Spinal cord (tissue), 10 donors: ENCODE results near the gene BAIAP2L1. TPM values are rescaled to one million over a fixed set of nuclear protein-coding genes. Genes with fewer than 3 reads are reported as not detected.
"Not testable (repeated sequence)": the region's sequence is repeated elsewhere in the genome, so short reads cannot be mapped to it uniquely, and the experiment has no call there.

ENCODE experiments used
- DNase-seq, 6 donors: peaks; one replicate each; pipeline versions ENCODE4 v3.0.0 to v3.0.0-alpha.2; 2013 to 2015; ENCODE audit warnings: low spot score in 6 of 6, low read depth in 4 of 6
- H3K27ac ChIP-seq: one replicate; pipeline ENCODE4 v1.5.1; 2013; ENCODE audit warnings: low read depth, low read length, control low read depth
- H3K27me3 ChIP-seq: one replicate; pipeline ENCODE4 v1.6.1; 2013; ENCODE audit warnings: low read length; ENCODE audit not compliant: control insufficient read depth, insufficient read depth
- H3K36me3 ChIP-seq: one replicate; pipeline ENCODE4 v1.6.1; 2013; ENCODE audit warnings: low read length; ENCODE audit not compliant: control insufficient read depth, insufficient read depth
- H3K4me1 ChIP-seq: one replicate; pipeline ENCODE4 v1.6.1; 2013; ENCODE audit warnings: low read length; ENCODE audit not compliant: control insufficient read depth, insufficient read depth
- H3K4me3 ChIP-seq: one replicate; pipeline ENCODE4 v1.5.1; 2013; ENCODE audit warnings: low read depth, low read length, control low read depth
- H3K9me3 ChIP-seq: one replicate; pipeline ENCODE4 v1.6.1; 2013; ENCODE audit warnings: low read length; ENCODE audit not compliant: control insufficient read depth, insufficient read depth
- WGBS: methylation state at CpG from one replicate; pipeline ENCODE4 v1.1.5; 2013; ENCODE audit warnings: missing lambda C conversion rate; ENCODE audit not compliant: insufficient coverage; 5-methylcytosine and 5-hydroxymethylcytosine counted together
- polyA plus RNA-seq, 2 donors: library from polyadenylated mRNA; unstranded; fragments of 120-200 nt; gene quantifications; one replicate each; pipeline ENCODE4 v1.2.1, GENCODE V29; 2013; ENCODE audit not compliant: insufficient read length in 2 of 2
- total RNA-seq, 2 donors: library from RNA; depleted of rRNA in 1 of 2; stranded (reverse); fragments of 120-200 nt in 1 of 2; fragments of >200 nt in 1 of 2; gene quantifications; one replicate each; pipeline versions ENCODE4 v1.2.3 to v1.2.4, GENCODE V29; 2013 to 2014
- donor health status: healthy.

The BAIAP2L1 gene
- total and polyA plus RNA-seq, 4 donors = 1.5 to 4.3 (median 2.2) TPM

DNA sequence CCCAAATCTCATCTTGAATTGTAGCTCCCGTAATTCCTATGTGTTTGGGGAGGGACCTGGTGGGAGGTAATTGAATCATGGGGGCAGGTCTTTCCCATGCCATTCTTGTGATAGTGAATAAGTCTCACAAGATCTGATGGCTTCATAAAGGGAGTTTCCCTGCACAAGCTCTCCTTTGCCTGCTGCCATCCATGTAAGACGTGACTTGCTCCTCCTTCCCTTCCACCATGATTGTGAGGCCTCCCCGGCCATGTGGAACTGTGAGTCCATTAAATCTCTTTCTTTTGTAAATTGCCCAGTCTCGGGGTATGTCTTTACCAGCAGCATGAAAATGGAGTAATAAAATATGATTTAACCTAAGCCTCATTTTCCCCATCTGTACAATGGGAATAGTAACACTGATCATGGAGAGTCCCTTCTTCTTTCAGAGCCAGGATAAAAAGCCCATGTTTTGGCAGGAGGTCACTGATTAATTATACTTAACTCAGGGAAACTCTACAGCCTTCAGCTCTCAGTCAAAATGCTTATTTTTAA, 84.8 kb downstream of the BAIAP2L1 start:
- H3K9me3 ChIP-seq, H3K4me1 ChIP-seq, H3K36me3 ChIP-seq, H3K4me3 ChIP-seq, H3K27me3 ChIP-seq, DNase-seq, H3K27ac ChIP-seq: not testable (repeated sequence)
- 83% methylated on average over 1 of the region's 4 CpGs for WGBS

GRCh38 chr7:98315318-98315993, 85.4 kb downstream of the BAIAP2L1 start:
- H3K4me1 ChIP-seq = no peaks in the 10 kb centered on the region
- H3K9me3 ChIP-seq = no peaks in the 10 kb centered on the region
- H3K36me3 ChIP-seq = no peaks in the 10 kb centered on the region
- WGBS = 95% methylated on average over 4 of the region's 13 CpGs
- H3K27ac ChIP-seq = no peak overlapping the region
- H3K27me3 ChIP-seq = no peaks in the 10 kb centered on the region
- no peak overlapping the region for H3K4me3 ChIP-seq
- no peak for DNase-seq

- 81% methylated on average over 10 of the region's 11 CpGs for WGBS
- H3K4me1 ChIP-seq = no peaks in the 10 kb centered on the region
- H3K4me3 ChIP-seq = no peak overlapping the region
- no peaks in the 10 kb centered on the region for H3K27me3 ChIP-seq
- H3K9me3 ChIP-seq = no peaks in the 10 kb centered on the region
- no peak overlapping the region for H3K27ac ChIP-seq
- no peak for DNase-seq
- no peaks in the 10 kb centered on the region for H3K36me3 ChIP-seq
These were observed 86.4 kb downstream of the BAIAP2L1 start for GRCh38 chr7:98314469-98314868.

- 88% methylated on average over 5 of the region's 7 CpGs for WGBS
- H3K4me1 ChIP-seq = no peaks in the 10 kb centered on the region
- H3K27me3 ChIP-seq = no peaks in the 10 kb centered on the region
- no peaks in the 10 kb centered on the region for H3K36me3 ChIP-seq
- DNase-seq = no peak
- no peaks in the 10 kb centered on the region for H3K9me3 ChIP-seq
- H3K27ac ChIP-seq = no peak overlapping the region
- H3K4me3 ChIP-seq = no peak overlapping the region
These were observed 88.7 kb downstream of the BAIAP2L1 start for GRCh38 chr7:98312201-98312600.

DNA sequence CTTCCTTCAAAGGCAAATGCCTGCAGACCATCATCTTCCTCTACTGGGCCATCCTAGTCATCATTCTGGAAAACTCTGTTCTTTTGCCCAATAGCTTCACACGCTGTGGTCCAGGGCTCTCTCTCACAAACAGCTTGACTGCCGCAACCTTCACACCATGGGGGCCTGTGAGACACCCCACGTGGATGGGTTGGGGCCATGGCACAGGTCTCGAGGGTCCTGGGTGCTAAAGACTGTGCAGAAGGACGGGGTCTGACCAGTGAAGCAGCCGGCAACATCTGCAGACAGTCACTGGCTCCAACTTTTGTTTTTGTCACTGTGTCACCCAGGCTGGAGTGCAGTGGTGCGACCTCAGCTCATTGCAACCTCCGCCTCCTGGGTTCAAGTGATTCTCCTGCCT, 91.3 kb downstream of the BAIAP2L1 start:
- 95% methylated on average over 8 of the region's 8 CpGs for WGBS
- H3K4me3 ChIP-seq = no peak overlapping the region
- H3K9me3 ChIP-seq = no peaks in the 10 kb centered on the region
- H3K4me1 ChIP-seq = no peaks in the 10 kb centered on the region
- H3K27ac ChIP-seq = no peak overlapping the region
- H3K27me3 ChIP-seq = no peaks in the 10 kb centered on the region
- no peaks in the 10 kb centered on the region for H3K36me3 ChIP-seq
- no peak for DNase-seq

GRCh38 chr7:98307971-98308466, 92.9 kb downstream of the BAIAP2L1 start:
- no peaks in the 10 kb centered on the region for H3K4me1 ChIP-seq
- no peak for DNase-seq
- H3K27me3 ChIP-seq = no peaks in the 10 kb centered on the region
- H3K36me3 ChIP-seq = peaks cover 3% of the 10 kb centered on the region
- no peak overlapping the region for H3K4me3 ChIP-seq
- H3K9me3 ChIP-seq = no peaks in the 10 kb centered on the region
- WGBS = 93% methylated on average over 14 of the region's 14 CpGs
- H3K27ac ChIP-seq = no peak overlapping the region

DNA sequence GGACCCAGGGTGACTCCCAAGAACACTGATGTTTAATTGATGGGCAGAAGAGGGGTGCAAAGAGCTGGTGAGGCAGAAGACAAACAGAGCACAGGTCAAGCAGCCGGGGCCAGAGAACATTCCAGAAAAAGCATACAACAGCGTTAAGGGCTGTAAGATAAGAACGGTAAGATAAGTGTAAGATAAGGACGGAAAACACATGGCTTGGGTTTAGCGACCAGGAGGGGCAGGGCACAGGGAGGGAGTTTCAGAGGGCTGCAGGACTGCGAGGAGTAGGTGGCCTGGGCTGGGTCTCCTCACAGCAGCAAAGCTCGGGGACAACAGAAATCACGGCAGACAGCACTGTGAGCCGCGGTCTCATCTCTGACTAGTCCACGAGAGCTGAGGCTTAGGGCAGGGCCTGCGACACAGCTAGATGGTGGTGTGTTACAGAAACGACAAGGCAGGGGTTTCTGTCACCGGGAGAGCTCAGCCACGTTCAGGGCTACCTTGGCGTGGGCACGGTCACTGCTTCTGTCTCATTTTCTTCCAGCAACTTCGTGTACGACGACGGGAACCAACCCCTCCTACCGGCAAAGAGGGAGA, 94.8 kb downstream of the BAIAP2L1 start:
- DNase-seq = no peak
- H3K27me3 ChIP-seq = no peaks in the 10 kb centered on the region
- peaks cover 8% of the 10 kb centered on the region for H3K36me3 ChIP-seq
- H3K4me1 ChIP-seq = no peaks in the 10 kb centered on the region
- 90% methylated on average over 20 of the region's 22 CpGs for WGBS
- H3K4me3 ChIP-seq = no peak overlapping the region
- H3K27ac ChIP-seq = no peak overlapping the region
- no peaks in the 10 kb centered on the region for H3K9me3 ChIP-seq

DNA sequence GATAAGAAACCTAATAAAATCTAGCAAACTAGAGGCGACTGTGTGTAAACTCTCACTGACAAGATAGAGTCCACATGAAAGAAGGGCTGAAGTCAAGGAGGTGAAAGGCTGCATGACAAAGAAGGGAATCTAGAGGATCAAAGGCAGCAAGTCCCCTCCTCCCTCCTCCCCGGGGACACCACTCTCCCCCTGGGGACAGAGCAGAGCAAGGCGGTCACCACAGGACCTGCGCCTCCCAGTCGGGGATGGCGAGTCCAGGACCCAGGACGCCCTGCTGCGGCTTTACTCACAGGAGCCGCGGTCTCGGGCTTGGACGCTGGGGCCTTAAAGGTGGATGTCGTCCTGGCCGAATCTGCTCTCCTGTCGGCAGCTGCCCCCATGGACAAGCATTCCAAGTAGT, 97.0 kb downstream of the BAIAP2L1 start:
- Histone ChIP-seq H3K4me1 (no peaks in the 10 kb centered on the region), H3K27me3 (no peaks in the 10 kb centered on the region), H3K9me3 (no peaks in the 10 kb centered on the region), H3K4me3 (no peak overlapping the region), H3K36me3 (peaks cover 12% of the 10 kb centered on the region), H3K27ac (no peak overlapping the region)
- WGBS = 48% methylated on average over 13 of the region's 15 CpGs
- no peak for DNase-seq

DNA sequence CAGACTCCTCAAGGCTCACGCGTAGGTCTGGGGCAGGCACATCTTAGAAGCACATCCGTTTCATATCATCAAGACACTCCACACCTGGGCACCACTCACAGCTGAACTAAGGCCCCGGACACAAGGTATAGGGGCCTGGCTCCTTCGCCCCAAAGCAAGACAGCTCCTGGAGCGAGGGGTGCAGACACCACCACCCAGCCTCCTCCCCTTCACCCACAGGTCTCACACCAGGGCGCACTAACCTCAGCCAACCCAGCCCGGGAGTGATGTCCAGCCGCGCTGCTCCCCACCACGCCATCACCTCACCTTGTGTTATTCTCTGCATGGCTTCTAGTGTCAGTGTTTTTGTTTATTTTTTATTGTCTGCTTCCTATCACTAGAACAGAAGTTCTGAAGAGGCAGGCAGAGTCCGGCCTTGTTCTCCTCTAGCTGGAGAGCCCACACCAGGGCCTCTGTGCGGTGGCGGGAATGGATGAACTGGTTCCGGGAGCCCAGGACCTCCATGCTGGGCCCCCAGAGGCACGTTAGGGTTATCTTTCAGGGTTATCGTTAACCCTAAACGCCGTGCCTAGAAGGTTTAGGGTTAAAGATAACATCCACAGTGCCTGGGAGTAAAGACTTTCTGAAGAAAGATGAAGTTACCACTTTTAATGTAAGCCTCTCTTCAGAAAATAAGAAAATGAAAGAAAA, 97.6 kb downstream of the BAIAP2L1 start:
- H3K9me3 ChIP-seq = no peaks in the 10 kb centered on the region
- no peaks in the 10 kb centered on the region for H3K27me3 ChIP-seq
- H3K36me3 ChIP-seq = peaks cover 12% of the 10 kb centered on the region
- H3K27ac ChIP-seq = no peak overlapping the region
- H3K4me1 ChIP-seq = no peaks in the 10 kb centered on the region
- no peak for DNase-seq
- 86% methylated on average over 14 of the region's 19 CpGs for WGBS
- no peak overlapping the region for H3K4me3 ChIP-seq
